Thoracic aorta (tissue), 2 donors: ENCODE measurements around the gene TBL1X. TPM values are rescaled to one million over a fixed set of nuclear protein-coding genes. Genes with fewer than 3 reads are reported as not detected.

Source experiments
- ATAC-seq: fragments of 150-250 bp; one replicate; pipeline ENCODE4 v1.8.0; 2017; ENCODE audit warnings: low read depth; ENCODE audit not compliant: insufficient number of reproducible peaks, low FRiP score
- DNase-seq: peaks from one replicate; pipeline ENCODE4 v3.0.0-alpha.2; 2020; ENCODE audit warnings: low spot score
- H3K27ac ChIP-seq, 2 donors: fragments of 200-600 bp; sonication (generic); 1 replicate in 1 of 2; 2 replicates in 1 of 2; pipeline ENCODE4 v1.5.1; 2016; ENCODE audit warnings: mild to moderate bottlenecking in 2 of 2, moderate library complexity in 2 of 2
- H3K27me3 ChIP-seq: fragments of 200-600 bp; sonication (generic); replicated peaks from 2 replicates; pipeline ENCODE4 v1.6.0; 2016; ENCODE audit warnings: mild to moderate bottlenecking; ENCODE audit not compliant: insufficient read depth
- H3K36me3 ChIP-seq: fragments of 200-600 bp; sonication (generic); one replicate; pipeline ENCODE4 v1.5.1; 2016
- H3K4me1 ChIP-seq, 2 donors: fragments of 200-600 bp; sonication (generic); 1 replicate in 1 of 2; 2 replicates in 1 of 2; pipeline versions ENCODE4 v1.5.1 to v1.6.0; 2016; ENCODE audit warnings: low read depth in 2 of 2, mild to moderate bottlenecking in 1 of 2; ENCODE audit not compliant: control insufficient read depth in 1 of 2
- H3K4me3 ChIP-seq: fragments of 200-600 bp; sonication (generic); 2 replicates; pipeline ENCODE4 v1.5.1; 2016; ENCODE audit warnings: mild to moderate bottlenecking
- H3K9me3 ChIP-seq: fragments of 200-600 bp; sonication (generic); 2 replicates; pipeline ENCODE4 v1.5.1; 2016
- total RNA-seq, 2 donors: library from RNA; depleted of rRNA; stranded (reverse); fragments of >200 nt; gene quantifications; one replicate each; pipeline versions ENCODE4 v1.1.0 to v1.2.3, GENCODE V29; 2016
- TF ChIP-seq, protein P1 (sequence below): fragments of 200-600 bp; sonication (generic); IDR thresholded peaks from one replicate; pipeline ENCODE4 v1.5.1; 2019; ENCODE audit warnings: antibody characterized with exemption

Gene TBL1X
- total RNA-seq, 2 donors from 2014 or later, result 37.9 to 39.7 TPM

DNA sequence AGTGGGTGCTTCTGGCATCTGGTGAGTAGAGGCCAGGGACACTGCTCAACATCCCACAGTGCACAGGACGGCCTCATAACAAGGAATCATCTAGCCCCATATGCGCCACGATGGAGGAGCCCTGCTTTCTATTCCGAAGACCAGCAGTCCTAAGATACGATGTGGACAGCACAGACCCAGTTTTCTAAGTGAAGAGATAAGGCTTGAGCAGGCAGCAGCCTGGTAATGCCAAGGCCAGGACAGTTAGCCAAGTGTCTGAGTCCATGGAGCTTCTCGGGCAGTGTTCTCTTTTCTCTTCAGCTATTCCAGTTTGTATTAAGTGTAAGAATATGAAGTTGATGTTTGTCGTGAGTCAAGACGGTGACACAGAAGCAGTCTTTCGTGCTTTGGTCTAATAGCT lies 112.7 kb downstream of the TBL1X start:
- DNase-seq, result no peak
- TF ChIP-seq, protein P1, sequence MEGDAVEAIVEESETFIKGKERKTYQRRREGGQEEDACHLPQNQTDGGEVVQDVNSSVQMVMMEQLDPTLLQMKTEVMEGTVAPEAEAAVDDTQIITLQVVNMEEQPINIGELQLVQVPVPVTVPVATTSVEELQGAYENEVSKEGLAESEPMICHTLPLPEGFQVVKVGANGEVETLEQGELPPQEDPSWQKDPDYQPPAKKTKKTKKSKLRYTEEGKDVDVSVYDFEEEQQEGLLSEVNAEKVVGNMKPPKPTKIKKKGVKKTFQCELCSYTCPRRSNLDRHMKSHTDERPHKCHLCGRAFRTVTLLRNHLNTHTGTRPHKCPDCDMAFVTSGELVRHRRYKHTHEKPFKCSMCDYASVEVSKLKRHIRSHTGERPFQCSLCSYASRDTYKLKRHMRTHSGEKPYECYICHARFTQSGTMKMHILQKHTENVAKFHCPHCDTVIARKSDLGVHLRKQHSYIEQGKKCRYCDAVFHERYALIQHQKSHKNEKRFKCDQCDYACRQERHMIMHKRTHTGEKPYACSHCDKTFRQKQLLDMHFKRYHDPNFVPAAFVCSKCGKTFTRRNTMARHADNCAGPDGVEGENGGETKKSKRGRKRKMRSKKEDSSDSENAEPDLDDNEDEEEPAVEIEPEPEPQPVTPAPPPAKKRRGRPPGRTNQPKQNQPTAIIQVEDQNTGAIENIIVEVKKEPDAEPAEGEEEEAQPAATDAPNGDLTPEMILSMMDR, result no peak
- Histone ChIP-seq H3K9me3 (no peaks in the 10 kb centered on the region), H3K36me3 (no peaks in the 10 kb centered on the region), H3K27me3 (no peaks in the 10 kb centered on the region), H3K4me1 (peaks cover 0 to 27% of the 10 kb centered on the region in 2 donors), H3K27ac (no peak overlapping the region), H3K4me3 (no peak overlapping the region)
- no peak for ATAC-seq

DNA sequence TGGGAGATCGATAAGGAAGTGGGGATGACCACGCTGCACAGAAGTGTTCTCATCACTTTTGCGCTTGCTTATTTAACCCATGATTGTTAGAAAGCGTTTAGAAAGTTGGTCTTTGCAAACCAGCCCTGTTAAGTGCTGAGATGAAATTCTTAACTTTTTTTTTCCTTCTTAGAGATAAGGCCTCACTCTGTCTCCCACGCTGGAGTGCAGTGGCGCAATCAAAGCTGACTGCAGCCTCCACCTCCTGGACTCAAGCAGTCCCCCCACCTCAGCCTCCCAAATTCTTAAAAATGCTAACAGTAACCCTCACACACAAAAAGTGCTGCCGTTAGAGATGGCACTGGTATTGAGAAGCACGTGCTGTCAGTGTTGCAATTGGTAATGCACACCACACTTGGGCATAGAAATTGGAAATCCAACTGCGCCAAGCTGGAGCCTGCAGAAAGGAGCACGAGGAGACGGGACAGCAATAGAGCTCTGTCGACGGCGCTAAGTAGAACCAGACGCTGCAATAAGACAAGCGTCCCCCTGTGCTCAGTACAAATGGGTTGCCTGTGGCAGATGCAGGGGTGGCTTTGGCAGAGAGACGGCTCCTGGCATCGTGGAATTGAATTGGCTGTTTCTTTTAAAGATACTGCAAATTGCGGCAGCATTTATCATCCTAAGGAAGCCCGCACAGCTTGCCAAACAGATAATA lies 113.4 kb downstream of the TBL1X start:
- Histone ChIP-seq H3K27me3 (no peaks in the 10 kb centered on the region), H3K9me3 (no peaks in the 10 kb centered on the region), H3K4me1 (peaks cover 0 to 26% of the 10 kb centered on the region in 2 donors), H3K4me3 (no peak overlapping the region), H3K36me3 (no peaks in the 10 kb centered on the region), H3K27ac (no peak overlapping the region)
- TF ChIP-seq, protein P1, result no peak
- ATAC-seq (no peak), DNase-seq (no peak)

DNA sequence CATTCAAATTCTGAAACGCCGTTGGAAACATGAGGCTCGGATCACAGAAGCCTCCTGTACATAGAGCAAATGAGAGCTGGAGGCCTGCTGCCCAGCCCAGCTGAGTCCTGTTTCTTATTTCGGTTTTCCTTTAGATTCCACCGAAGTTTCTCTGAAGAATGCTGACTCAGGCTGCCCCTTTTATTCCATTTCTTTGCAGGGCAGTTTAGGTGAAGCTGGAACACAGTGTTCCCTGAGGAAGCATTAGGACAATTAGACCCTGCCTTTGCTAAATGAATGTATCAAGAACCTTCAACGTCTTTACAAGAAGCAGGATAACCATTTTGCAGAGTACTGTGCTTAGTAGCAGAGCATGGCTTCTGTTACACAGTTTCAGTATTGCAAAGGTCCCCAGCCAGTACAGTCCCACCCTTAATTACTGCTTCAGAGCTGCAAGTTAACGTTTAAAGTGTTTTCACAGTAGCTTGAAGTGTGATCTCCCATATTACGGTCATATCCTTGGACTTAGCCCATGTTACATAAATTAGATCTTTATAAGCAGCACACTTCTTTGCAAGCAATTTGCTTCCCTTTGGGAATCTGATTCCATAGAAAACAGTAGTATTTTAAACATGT lies 117.0 kb downstream of the TBL1X start:
- H3K4me3 ChIP-seq, result no peak overlapping the region
- no peak for DNase-seq
- no peaks in the 10 kb centered on the region for H3K36me3 ChIP-seq
- H3K9me3 ChIP-seq, result no peaks in the 10 kb centered on the region
- peaks cover 4 to 22% of the 10 kb centered on the region in 2 donors for H3K4me1 ChIP-seq
- H3K27ac ChIP-seq, result no peak overlapping the region
- TF ChIP-seq, protein P1, result no peak
- no peaks in the 10 kb centered on the region for H3K27me3 ChIP-seq
- ATAC-seq, result no peak

DNA sequence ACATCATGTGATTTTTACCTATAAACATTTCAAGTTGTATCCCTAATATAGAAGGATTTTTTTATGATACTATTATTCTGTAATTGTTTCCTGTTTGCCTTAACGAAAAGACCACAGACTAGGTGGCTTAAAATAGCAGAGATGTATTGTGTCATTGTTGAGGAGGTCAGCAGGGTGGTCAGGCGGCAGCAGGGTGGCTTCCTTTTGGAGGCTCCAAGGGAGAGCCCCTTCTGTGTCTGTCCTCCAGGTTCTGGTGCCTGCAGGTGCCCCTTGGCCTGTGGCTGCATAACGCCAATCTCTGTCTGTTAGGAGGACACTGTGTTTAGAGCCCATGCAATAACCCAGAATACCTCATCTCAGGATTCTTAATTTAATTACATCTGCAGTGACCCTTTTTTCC lies 118.1 kb downstream of the TBL1X start:
- Histone ChIP-seq H3K4me1 (peaks cover 4 to 18% of the 10 kb centered on the region in 2 donors), H3K27me3 (no peaks in the 10 kb centered on the region), H3K4me3 (no peak overlapping the region), H3K36me3 (no peaks in the 10 kb centered on the region), H3K27ac (no peak overlapping the region), H3K9me3 (no peaks in the 10 kb centered on the region)
- ATAC-seq, result no peak
- DNase-seq, result no peak
- TF ChIP-seq, protein P1, result no peak

DNA sequence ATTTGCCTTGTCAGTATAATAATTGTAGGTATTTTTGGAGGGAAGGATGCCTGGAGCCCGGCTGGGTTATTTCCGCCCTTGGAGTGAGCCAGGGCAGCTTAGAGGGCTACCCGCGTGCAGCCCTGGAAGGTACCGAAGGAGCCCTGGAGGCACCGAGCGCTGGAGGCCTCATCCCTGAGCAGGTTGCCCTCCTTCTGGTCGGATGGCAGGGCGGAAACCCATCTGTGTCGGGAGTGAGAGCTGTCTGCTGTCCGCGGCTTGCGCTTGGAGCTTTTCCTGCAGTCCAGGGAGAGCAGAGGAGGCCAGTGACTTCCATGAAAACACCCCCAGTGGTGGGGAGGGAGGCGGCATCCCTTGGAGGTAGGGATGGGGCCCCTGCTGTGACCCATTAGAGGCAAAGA lies 122.1 kb downstream of the TBL1X start:
- Histone ChIP-seq H3K9me3 (no peaks in the 10 kb centered on the region), H3K36me3 (no peaks in the 10 kb centered on the region), H3K27ac (no peak overlapping the region), H3K4me1 (peaks cover 4 to 6% of the 10 kb centered on the region in 2 donors), H3K27me3 (no peaks in the 10 kb centered on the region), H3K4me3 (no peak overlapping the region)
- ATAC-seq (no peak), DNase-seq (no peak)
- TF ChIP-seq, protein P1, result no peak
